SU-DHL-6 (cell line): ENCODE data around the gene CYP4X1.

Experiments
- CTCF ChIP-seq: fragments of 200-600 bp; sonication (generic); IDR thresholded peaks from one replicate; pipeline ENCODE4 v1.5.1; 2017; ENCODE audit warnings: antibody characterized with exemption, mild to moderate bottlenecking, low read length, moderate library complexity; ENCODE audit not compliant: insufficient read depth, poor library complexity, severe bottlenecking
- EZH2phosphoT487 ChIP-seq: fragments of 200-600 bp; sonication (generic), shearing (Covaris generic); conservative IDR thresholded peaks from 2 replicates; pipeline ENCODE4 v1.6.1; 2018; ENCODE audit warnings: mild to moderate bottlenecking, antibody characterized with exemption, low read length, moderate library complexity, mixed read lengths

- no peak for TF ChIP-seq CTCF
- TF ChIP-seq EZH2phosphoT487, result no peak
These were observed 802 bp downstream of the CYP4X1 start for GRCh38 chr1:47024141-47024801.
